CD4-positive, alpha-beta T cell treated with Interleukin-17A for 1 hour (primary cell): ENCODE data around the gene FANCC.
"Not testable (repeated sequence)": the region's sequence is repeated elsewhere in the genome, so short reads cannot be mapped to it uniquely, and the experiment has no call there.

Source experiments
- DNase-seq: peaks from one replicate; pipeline ENCODE4 v3.0.0-alpha.2; 2020

FANCC gene

DNA sequence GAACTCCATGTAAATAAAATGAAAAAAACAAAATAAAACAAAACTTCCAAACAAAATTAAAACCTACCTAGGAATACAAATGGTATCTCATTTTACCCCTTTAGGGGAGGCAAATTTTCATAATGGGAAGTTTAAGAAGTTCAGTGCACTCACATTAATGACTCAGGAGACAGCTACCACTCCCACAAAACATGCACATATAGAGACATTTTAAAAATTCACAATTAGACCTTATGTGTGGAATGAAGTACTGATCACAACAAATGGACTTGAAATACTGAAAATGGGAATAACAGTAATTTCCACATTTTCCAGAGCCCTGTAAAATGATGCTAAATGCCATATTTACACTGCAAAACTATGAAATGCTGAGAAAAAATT lies 91.8 kb downstream of the FANCC start:
- DNase-seq = no peak

DNA sequence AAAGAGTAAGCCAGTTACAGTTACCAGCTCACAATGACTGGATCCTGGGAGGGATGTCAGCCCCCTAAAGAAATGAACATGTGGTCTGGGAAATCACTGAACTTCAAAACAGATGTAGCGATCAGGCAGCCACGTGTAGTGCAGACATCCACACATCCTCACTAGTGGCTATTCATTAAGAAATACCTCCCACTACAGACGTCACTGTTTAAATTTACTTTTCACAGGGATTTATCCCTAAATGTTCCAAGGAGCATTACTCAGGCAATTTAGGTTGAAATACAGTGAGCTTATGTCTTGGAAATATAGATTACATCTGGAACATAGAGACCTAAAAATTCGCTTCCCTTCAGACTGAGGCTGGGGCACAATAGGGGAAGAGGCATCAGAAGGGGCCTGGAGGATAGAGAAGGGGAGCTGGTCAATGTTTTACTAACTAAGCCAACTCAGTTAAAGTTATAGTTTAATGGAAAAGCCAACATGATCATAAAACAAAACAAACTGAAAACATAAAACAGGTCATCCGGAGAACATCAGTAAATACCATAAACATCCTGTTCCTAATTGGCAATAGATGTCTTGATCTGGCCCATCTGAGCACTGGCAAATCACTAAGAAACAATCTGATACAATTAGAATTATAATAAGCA lies 92.3 kb downstream of the FANCC start:
- no peak for DNase-seq

GRCh38 chr9:95224376-95225019 lies 93.0 kb downstream of the FANCC start:
- no peak for DNase-seq

- DNase-seq = not testable (repeated sequence)
Measured at GRCh38 chr9:95220352-95220751, 97.2 kb downstream of the FANCC start.

GRCh38 chr9:95218773-95219172 lies 98.7 kb downstream of the FANCC start:
- DNase-seq = no peak

- no peak for DNase-seq
Measured at GRCh38 chr9:95217936-95218335, 99.6 kb downstream of the FANCC start.

DNA sequence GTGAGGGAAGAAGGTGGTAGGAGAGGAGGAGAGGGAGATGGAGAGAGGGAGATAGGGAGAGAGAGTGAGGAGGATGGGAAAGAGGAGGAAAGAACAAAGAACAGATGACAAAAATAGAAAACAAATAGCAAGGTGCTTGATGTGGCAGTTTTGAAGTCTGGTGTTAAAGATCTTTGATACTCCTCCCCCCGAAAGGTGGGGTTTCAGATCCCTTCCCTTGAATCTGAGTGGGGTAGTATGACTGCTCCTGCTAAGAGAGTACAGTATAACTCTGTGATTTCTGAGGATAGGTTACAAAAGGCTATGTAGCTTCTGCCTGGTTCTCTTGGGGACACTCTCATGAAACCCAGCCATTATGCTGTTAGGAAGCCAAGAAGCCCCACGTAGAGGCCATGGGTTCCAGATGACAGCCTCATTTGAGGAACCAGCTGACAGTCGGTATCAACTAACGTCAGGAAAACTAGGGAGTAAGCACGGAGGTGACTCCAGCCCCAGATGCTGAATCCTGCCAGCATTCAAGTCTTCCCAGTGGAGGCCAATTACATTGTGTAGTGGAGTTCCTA lies 102.1 kb downstream of the FANCC start:
- no peak for DNase-seq

GRCh38 chr9:95213117-95213516 lies 104.4 kb downstream of the FANCC start:
- no peak for DNase-seq

DNA sequence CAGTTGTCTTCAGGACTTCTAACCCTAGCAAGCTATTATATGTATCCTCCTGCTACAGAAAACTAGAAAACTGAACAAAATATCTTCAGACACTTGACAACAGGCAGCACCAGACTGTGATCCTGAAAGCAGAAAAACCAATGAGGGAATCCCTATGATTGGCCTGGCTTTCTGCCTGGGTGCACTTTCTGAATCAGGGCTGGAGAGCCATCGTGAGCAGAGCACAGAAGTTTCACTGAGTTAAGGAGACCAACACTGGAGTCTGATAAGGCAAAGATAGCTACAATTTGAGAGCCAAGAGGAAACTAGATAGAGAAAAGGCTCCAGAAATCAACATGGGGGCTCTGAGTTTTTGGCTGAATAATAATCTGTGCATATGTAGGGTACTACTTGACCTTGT lies 106.5 kb downstream of the FANCC start:
- DNase-seq = no peak

DNA sequence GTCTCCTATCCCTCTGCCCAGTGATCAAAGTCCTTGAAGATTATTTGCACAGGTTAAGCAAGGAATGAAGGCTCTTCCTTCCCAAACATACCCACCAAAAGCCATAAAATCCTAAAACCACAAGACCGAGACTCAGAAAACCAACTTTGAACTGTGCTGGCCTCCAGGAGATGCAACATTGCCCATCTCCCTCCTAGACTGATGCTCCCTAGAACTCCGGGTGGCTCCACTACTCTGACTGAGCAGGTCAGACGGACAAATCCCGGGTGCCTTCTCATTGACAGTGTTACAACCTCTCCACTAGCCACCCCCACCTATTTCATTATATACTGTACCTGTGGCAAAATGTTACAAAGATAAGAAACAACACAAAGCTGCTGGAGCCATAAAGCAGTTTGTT lies 110.1 kb downstream of the FANCC start:
- DNase-seq = no peak

DNA sequence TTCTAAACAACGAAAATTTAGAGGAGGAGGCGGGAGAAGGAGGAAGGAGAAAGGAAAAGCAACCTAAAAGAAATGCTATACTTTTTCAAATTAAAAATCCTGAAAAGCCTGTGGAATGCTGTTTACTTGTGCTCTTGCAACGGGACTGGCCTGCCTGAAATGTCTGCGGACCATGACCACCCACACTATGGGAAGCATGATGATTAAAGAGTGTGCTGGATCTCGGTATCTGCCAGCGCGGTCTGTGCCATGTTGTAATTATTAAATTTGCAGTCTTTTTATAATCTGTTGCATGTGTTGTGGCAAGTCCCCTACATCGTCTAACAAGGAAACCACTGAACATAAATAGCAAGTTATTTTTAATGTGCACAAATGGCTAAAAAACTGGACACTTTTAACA lies 111.4 kb downstream of the FANCC start:
- no peak for DNase-seq

GRCh38 chr9:95204710-95205109 lies 112.8 kb downstream of the FANCC start:
- no peak for DNase-seq

DNA sequence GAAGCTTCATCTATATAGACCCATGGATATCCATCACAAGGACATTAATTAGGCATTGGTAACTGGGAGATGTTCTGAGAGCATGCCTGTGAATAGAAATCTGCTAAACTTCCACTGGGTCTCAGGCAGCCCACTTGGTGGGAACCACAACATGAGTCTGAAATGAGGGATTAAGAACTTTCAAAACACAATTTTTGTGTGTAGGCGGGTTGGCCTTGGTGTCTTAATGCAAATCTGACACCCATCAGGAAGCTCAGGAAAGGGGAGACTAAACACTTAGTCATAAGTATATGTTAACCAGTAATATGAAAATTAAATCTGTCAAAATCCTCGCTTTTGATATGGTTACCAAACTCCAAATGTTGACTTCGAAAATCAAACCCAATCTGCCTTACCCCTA lies 113.2 kb downstream of the FANCC start:
- no peak for DNase-seq

DNA sequence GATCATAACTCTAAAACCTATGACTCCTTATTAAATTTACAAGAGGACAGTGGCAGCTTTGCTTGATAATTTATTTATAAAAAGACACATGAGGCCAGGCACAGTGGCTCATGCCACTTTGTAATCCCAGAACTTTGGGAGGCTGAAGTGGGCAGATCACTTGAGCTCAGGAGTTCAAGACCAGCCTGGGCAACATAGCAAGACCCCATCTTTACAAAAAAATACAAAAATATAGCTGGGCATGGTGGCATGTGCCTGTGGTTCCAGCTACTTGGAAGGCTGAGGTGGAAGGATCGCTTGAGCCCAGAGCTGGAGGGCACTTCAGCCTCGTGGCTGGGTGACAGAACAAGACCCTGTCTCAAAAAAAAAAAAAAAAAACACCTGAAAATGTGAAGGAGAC lies 114.5 kb downstream of the FANCC start:
- DNase-seq = not testable (repeated sequence)

- no peak for DNase-seq
Measured at GRCh38 chr9:95202076-95202681, 115.3 kb downstream of the FANCC start.

- DNase-seq = no peak
Measured at GRCh38 chr9:95201206-95201605, 116.3 kb downstream of the FANCC start.

GRCh38 chr9:95197692-95198271 lies 119.7 kb downstream of the FANCC start:
- DNase-seq = no peak

DNA sequence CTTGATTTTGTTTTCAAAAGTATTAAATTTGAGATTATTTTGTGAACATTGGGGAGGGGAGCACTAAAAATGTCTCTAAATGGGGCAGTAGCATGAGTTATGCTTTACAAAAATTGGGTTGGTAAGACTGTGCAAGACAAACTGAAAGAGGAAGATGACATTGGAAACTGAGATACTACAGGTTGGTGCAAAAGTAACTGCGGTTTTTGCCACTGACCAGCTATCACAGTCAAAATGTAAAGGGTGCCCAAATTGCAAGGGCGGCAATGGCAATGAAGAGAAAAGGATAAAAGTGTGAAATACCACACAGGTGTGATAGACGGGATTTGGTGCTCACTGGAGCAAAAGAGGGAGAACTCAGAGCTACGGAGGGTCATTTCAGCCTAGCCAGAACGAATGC lies 124.0 kb downstream of the FANCC start:
- DNase-seq = no peak

GRCh38 chr9:95193067-95193466 lies 124.4 kb downstream of the FANCC start:
- DNase-seq = no peak

GRCh38 chr9:95192631-95193030 lies 124.9 kb downstream of the FANCC start:
- no peak for DNase-seq

DNA sequence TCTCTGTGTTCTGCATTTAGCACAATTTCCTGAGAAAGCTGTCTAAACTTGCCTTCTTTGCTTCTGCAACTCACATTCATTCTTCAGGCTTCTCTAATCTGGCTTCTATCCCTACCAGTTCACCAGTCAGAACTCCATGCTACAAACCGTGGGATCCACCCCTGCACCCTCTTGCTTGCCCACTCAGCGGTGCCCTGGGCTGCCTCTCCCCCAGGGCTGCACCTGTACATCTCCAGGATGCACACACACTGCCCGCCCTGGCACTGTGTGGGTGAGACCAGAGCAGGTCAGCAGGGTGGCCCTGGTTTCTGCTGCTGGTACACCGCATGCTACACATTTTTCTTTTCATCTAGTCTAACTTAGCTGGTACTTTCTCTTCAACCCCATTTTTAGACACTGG lies 127.1 kb downstream of the FANCC start:
- DNase-seq = no peak

- peak; percentile 9 for DNase-seq
Measured at GRCh38 chr9:95189251-95190098, 128.0 kb downstream of the FANCC start.

DNA sequence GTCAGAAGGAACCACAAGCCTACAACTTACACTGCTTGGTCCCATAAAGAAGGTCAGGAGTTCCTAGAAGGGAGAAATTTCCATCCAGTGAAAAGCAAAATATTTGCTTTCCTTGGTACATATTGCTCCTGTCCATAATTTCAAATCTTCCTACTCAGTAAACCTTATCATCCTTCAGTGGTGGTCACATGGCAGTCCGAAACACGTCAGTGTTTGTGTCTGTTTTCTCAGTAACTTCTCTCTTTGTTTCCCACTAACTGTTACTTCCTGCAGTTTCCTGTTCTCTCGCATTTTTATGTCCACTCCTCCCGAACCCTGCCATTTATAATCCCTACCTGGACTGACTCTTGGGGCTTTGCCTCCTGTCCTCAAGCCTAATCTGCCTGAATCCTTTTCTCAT lies 129.1 kb downstream of the FANCC start:
- DNase-seq = no peak
